Inflammatory macrophage treated with lipopolysaccharide for 1 hour (primary cell): ENCODE data around the gene KCNF1.
A peak's percentile ranks its signal among the peaks of the same experiment; 100 is the strongest.

Experiments
- DNase-seq, 2 donors: peaks; one replicate each; pipeline ENCODE4 v3.0.0-alpha.2; 2020 to 2022

The KCNF1 gene

GRCh38 chr2:10911291-10912075 lies at the start of gene KCNF1:
Gene KCNF1 (plus strand): TSS chr2:10911934. CDS start chr2:10912427, 493 bp downstream.
- DNase-seq, result peak; percentile 21 to 58

DNA sequence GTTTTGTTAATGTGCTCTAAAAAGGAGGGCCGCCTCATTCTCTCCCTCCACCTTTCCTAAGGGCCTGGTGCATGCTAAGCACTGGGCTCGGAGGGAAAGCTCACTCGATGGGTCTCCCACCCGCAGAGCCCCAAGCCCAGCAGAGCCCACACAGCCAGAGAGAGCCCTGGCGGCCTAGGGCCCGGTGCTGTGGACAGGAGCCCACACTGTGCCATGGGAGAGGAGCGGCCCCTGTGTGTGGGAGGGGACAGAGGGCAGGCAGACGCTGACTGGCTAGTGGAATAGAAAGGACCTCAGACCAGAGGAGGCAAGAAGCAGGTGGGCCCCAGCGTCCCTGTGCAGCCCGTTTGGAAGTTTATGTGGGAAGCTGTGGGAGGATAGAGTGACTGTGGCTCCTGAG lies 49.4 kb upstream of the KCNF1 start:
- DNase-seq, result no peak

DNA sequence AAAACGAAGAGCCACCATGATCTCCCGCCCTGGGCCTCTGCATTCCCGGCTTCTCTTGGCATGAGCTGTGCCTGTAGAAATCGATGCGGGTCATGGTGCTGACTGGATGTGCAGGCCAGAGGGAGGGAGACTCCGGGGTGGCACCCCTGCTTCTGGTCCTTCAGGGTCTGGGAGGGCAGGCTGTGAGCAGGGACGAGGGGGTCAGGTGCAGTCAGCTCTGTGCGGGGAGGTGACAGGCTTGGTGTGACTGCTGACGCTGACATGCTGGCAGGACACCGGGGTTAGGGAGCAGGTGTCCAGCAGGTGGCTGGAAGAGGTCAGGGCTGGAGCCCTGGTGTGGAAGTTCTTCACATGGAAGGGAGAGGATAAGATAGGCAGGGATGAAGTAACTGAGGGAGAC lies 48.7 kb upstream of the KCNF1 start:
- no peak for DNase-seq

DNA sequence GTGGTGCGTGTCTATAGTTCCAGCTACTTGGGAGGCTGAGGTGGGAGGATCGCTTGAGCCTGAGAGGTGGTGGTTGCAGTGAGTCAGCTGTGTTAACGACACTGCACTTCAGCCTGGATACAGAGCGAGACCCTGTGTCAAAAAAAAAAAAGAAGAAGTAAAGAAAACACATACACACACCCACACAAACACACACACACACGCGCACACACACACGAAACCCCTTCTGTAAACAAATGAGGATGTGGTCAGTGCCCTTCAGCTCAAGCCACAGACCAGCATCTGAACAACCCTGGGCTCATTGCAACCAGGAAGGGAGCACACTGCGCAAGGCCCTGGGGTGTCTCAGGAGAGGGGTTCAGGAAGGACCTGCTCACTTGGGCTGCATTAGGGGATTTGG lies 47.9 kb upstream of the KCNF1 start:
- peak; percentile 81 to 91 for DNase-seq

DNA sequence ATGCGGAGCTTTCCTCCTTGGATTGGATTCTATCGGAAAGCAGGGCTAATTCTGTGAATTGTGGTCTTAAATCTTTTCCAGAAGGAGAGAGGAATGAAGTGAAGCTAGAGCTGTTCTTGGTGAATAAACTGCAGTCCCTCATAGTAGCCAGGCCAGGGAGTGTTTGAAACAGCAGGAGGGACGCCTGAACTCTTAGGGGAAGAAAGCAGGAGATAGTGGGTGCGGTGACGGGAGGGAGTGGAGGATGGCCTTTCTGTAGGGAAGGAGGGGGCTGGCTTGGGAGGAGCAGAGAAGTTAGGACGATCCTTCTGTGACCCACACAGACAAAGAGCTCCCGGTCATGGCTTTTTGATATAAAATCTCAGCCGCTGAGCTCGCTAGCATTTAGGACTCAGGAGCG lies 47.5 kb upstream of the KCNF1 start:
- no peak for DNase-seq

- DNase-seq, result no peak
Observed at GRCh38 chr2:10864861-10865636, 46.7 kb upstream of the KCNF1 start.

- DNase-seq, result peak in 1 of 2 donors; percentile 28
Observed at GRCh38 chr2:10865841-10866240, 45.9 kb upstream of the KCNF1 start.

DNA sequence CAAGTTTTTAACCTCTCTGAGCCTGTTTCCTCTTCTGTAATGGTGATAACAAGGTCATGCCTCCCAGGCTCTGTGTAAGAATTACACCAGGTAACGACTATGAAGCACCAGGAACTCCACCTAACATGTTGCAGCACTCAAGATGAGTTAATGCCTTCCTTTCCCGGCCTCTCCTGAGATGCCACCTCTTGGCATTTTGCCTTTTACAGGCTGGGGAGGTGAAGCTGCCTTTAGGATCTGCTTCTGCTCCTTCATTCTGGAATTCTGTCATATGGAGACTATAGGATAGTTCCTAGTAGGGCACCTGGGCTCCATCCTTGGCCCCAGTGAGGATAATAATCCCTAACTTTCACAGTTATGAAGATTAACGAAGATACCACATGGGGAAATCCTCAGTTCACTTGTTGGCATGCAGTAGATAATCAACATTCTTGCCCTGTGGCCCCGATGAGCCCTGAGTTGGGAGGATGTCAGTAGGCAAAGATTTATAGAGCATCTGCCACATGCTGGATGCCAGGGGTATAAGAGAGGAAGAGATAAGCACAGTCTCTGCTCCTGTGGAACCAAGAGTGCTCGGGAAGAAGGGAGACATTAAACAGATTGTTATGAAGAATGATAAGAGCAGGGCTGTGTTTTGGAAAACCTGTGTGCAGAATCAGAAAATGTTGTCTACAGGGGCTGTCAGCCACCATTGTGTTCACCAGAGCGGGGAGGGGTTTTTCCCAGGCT lies 43.9 kb upstream of the KCNF1 start:
- no peak for DNase-seq

GRCh38 chr2:10868465-10869314 lies 43.0 kb upstream of the KCNF1 start:
- no peak for DNase-seq

- DNase-seq, result no peak
Observed at GRCh38 chr2:10871978-10872377, 39.8 kb upstream of the KCNF1 start.

- no peak for DNase-seq
Observed at GRCh38 chr2:10873171-10873570, 38.6 kb upstream of the KCNF1 start.

DNA sequence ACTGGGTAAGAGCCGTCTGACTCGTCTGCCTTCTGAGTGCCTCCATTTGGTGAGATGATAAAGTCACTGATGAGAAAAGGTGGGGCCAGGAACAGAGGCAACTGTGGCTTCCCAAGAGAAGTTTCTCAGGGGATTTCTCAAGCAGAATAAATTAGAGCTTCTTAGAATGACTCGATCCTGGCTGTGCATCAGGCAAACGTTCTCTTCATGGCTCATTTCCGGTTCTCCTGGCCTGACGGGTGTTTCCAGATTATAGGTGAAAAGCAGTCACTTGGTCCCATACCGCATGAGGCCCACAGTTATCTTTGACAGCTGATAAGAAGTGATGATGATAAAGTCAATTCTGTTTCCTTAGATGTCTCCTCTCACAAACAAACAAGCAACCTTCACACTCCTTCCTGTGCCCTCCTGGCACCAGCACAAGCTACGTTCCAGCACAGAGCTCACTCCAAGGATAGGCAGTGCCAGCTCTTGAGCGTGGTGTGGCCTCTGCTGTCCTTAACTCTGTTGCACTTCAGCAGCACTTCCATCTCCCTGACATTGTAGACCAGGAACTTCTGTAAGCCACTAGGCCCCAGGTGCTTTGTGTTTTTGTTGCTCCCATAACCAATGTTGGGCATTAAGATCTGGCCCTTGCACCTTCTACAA lies 37.8 kb upstream of the KCNF1 start:
- peak in 1 of 2 donors; percentile 29 for DNase-seq

GRCh38 chr2:10875126-10875525 lies 36.6 kb upstream of the KCNF1 start:
- no peak for DNase-seq

- DNase-seq, result peak; percentile 92 to 97
Observed at GRCh38 chr2:10876394-10876793, 35.3 kb upstream of the KCNF1 start.

- DNase-seq, result no peak
Observed at GRCh38 chr2:10876963-10877362, 34.8 kb upstream of the KCNF1 start.

GRCh38 chr2:10877651-10878111 lies 34.1 kb upstream of the KCNF1 start:
- DNase-seq, result peak; percentile 53 to 85

DNA sequence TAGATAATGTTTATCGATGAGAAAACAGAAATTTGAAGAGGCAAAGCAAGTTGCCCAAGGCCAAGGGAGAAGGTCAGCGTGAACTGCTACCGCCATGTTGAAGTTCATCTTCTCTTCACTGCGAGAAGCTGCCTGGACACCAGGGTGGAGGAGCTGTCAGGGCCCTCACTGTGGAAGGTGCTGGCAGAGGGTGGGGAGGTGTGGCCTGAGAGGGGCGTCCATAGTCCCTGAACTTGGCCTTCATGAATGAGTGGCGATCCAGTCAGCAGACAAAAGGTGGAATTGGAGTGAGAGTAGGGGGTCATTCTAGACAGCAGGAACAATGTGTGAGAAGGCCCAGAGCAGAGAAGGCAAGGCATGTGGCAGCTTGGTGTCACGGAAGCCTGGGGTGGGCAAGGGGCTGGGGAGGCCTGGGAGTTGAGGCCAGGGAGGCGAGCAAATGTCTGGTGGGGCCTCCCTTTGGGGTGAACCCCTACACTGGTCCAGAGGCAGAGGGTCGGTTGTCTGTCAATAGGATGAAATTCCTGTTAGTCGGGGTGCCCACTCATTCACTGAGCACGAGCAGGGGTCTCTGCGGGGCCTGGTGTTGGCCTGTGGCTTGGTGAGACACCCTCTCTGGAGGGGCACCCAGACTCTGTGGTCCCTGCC lies 33.3 kb upstream of the KCNF1 start:
- DNase-seq, result no peak

DNA sequence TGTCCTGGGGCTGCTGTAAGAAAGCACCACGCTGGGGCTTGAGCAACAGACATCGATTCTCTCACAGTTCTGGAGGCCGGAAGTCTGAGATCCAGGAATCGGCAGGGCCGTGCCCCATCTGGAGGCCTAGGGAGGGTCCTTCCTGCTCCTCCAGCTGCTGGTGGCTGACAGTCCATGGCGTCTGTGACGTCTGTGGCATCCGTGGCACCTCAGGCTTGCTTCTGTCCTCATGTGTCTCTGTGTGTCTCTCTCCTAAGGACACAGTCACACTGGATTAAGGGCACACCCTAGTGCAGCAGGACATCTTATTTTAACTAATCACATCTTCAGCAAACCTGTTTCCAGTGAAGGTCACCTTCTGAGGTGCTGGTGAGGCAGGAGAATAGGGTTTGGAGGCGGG lies 32.6 kb upstream of the KCNF1 start:
- DNase-seq, result no peak

DNA sequence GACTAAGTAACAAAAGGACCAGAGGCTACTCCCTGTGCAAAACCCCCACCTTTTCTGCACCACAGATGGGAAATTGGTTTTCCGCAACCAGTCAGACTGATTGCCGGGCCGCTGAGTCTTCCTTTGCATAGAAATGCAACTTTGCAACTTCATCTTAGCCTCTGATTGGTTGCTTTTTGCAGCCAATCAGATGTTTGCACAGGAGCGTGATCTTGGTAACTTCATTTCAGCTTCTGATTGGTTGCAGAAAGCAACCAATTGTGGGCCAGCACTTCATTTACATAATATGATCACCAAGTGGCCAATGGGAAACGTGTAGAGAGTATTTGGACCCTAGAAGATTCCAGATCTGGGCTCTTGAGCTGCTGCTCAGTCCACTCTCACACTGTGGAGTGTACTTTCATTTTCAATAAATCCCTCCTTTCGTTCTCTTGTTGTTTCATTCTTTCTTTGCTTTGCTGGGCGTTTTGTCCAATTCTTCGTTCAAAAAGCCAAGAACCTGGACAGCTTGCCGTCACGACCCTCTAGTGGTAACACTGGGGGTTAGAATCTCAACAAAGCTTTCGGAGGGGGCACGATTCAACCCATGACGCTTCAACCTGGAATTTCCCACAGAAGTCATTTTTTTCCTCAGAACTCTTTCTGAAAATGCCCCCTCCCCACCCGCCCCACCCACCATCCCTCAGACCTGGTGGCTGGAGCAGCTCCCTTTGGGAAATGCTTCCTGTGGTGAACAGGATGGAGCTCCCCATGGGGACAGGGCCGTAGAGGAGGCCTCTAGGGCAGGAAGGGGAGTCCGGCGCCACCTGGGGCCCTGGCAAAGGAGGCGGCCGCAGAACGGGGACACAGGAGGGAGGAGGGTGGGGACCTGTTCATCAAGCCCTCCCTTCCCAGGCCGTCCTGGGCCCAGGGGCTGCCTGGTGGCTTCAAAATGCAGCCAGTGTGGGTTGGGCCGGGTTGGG lies 31.8 kb upstream of the KCNF1 start:
- no peak for DNase-seq
